Right cardiac atrium (tissue), 5 donors: Measurements from ENCODE around the gene LY6G5B. TPM values are rescaled to one million over a fixed set of nuclear protein-coding genes. Genes with fewer than 3 reads are reported as not detected.

Experiments used
- ATAC-seq, 2 donors: fragments of 200-7000 bp; cut with Tn5 transposase; one replicate each; pipeline versions ENCODE4 v1.8.0 to v1.9.1; 2020; ENCODE audit warnings: moderate library complexity in 2 of 2, mild to moderate bottlenecking in 1 of 2
- DNase-seq, 3 donors: peaks; one replicate each; pipeline ENCODE4 v3.0.0-alpha.2; 2020
- H3K27ac ChIP-seq: one replicate; pipeline ENCODE4 v1.5.1; 2013; ENCODE audit warnings: mild to moderate bottlenecking, low read length, control low read depth, moderate library complexity
- H3K27me3 ChIP-seq: one replicate; pipeline ENCODE4 v1.6.1; 2013; ENCODE audit not compliant: control insufficient read depth, insufficient read depth
- H3K4me1 ChIP-seq: one replicate; pipeline ENCODE4 v1.6.1; 2013; ENCODE audit warnings: low read length; ENCODE audit not compliant: control insufficient read depth, insufficient read depth
- H3K4me3 ChIP-seq: one replicate; pipeline ENCODE4 v1.5.1; 2013; ENCODE audit warnings: low read length, control low read depth
- H3K9me3 ChIP-seq: one replicate; pipeline ENCODE4 v1.6.1; 2013; ENCODE audit warnings: low read length; ENCODE audit not compliant: control insufficient read depth
- WGBS: extraction: QIAGEN DNeasy Blood & Tissue Kit; methylation state at CpG from one replicate; pipeline ENCODE4 v1.1.7; 2013; 5-methylcytosine and 5-hydroxymethylcytosine counted together
- intact Hi-C, 4 donors: fragments of 100-400 bp; cut with DNase I; formaldehyde crosslinking; loops; one replicate each; pipeline versions ENCODE4 v1.11.0 to v1.14.0; 2022 to 2023
- polyA plus RNA-seq: library from polyadenylated mRNA; stranded (reverse); fragments of 200-250 nt; gene quantifications from one replicate; pipeline ENCODE4 v1.2.3, GENCODE V29; 2013
- total RNA-seq, 4 donors: library from RNA; stranded (reverse); fragmentation: NEBNext Ultra II Directional; extraction: Animal tissue kit (Norgen Biotek cat#: 25700); gene quantifications; one replicate each; pipeline ENCODE4 v1.2.1, GENCODE V29; 2021
- donor health status: healthy with polysubstance abuse.
- donor health status: DM: no; HTN: yes; CAD: no.
- donor health status: DM: no; HTN: no; CAD: no.
- donor health status: DM: no; HTN: yes; CAD: no; lungs with severe emphysema.
- donor health status: DM: yes; HTN: yes; CAD: no.

Gene LY6G5B
- total and polyA plus RNA-seq, 5 donors: 4.0 to 8.7 (median 5.7) TPM

DNA sequence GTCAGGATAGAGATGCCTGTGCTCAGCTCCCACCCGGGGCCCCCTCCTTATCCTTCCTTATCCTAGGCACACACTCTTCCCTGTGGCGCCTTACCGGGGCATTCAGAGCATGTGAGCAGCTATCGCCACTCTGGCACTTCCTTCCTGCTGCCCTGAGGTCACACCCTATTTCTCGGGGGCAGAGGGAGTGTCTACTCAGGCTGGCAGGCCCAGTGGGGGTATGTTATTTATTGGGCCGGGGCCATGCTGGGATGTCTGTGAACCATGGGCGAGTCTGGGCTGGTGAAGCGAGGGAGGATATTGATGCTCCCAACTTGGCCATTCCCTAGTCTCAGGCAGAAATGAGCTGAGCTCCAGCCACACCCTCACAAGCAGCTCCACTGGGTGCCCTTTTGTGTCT lies 41.5 kb downstream of the LY6G5B start:
- Histone ChIP-seq H3K27ac (no peak overlapping the region), H3K9me3 (no peaks in the 10 kb centered on the region), H3K4me3 (no peak overlapping the region), H3K4me1 (no peaks in the 10 kb centered on the region), H3K27me3 (no peaks in the 10 kb centered on the region)
- peak; percentile 27 to 29 for ATAC-seq
- 46% methylated on average over 8 of the region's 8 CpGs for WGBS
- no peak for DNase-seq
- intact Hi-C loops: no loop called here

DNA sequence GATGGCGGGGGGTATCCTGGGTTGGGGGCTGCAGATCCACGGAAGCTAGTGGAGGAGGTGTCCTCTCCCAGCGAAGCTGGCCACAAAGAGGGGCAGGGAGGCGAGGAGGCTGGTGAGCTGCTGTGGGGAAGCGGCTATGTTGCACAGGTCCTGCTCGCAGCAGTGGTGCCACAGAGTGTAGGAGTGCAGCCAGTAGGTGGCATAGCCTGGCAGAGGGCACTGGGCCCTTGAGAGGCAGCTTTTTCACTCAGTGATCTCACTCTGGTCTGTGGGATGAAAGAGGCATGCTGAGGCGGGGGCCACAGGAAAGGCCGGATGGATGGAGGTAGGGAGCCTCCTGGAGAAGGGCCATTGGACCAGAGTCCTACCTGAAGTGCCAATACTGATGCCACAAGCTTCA lies 42.5 kb downstream of the LY6G5B start:
- H3K4me3 ChIP-seq: no peak overlapping the region
- no peak overlapping the region for H3K27ac ChIP-seq
- intact Hi-C loops: no loop called here
- ATAC-seq (peak; percentile 26 to 54), DNase-seq (no peak)
- WGBS: 74% methylated on average over 8 of the region's 8 CpGs
- no peaks in the 10 kb centered on the region for H3K4me1 ChIP-seq
- no peaks in the 10 kb centered on the region for H3K27me3 ChIP-seq
- no peaks in the 10 kb centered on the region for H3K9me3 ChIP-seq

DNA sequence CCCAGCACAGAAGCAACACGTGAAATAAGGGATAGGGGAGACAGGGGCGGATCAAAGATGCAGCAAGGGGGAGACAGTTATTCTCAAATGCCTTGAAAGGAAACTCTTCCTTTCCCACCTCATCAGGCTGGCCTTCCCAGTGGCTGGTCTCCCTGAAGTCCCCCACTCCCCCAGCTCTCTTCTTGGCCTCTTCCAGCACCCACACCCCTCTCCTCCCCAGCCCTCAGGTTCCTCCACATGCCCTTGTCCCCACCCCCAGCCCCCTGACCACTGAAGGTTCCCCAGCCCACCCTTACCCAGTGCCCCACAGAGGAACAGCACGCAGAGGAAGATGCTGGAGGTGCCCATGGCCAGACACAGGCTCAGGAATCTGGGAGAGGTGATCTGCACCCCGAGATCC lies 43.7 kb downstream of the LY6G5B start:
- ATAC-seq (no peak), DNase-seq (no peak)
- Histone ChIP-seq H3K27me3 (no peaks in the 10 kb centered on the region), H3K4me3 (no peak overlapping the region), H3K27ac (no peak overlapping the region), H3K9me3 (no peaks in the 10 kb centered on the region), H3K4me1 (no peaks in the 10 kb centered on the region)
- intact Hi-C loops: no loop called here
- 63% methylated on average over 4 of the region's 4 CpGs for WGBS

DNA sequence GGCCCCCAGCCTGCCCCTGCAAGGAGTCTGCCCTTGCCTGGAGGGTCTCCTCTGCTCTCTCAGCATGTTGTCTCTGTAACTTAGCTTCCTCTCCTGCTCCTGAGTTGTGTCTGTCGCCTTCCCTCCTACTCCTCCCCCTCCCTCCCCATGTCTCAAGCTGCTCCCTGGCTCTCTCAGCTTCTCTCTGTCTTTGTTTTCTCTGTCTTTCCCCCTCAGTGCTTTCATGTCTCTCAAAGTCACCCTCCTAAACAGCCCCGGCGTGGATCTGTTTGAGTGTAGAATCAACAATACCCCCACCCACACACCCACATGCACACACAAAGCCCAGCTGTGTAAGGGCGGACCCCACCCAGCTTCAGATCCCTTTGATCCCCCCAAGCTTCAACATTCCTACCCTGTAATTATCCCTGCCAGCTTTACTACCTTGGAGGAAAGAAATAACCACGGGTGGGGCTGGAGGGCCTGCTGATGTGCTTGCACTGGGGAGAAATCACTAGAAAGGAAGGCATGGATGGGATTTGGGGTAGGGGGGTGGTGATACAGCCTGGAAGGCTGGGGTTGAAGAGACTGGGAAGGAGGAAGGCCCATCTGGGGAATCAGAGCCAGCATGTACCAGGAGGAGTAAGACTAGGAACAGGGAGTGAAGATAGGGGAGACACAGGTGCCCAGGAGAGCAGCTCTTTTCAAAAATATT lies 44.4 kb downstream of the LY6G5B start:
- no peak for ATAC-seq
- 47% methylated on average over 5 of the region's 5 CpGs for WGBS
- Histone ChIP-seq H3K9me3 (no peaks in the 10 kb centered on the region), H3K27me3 (no peaks in the 10 kb centered on the region), H3K4me3 (no peak overlapping the region), H3K27ac (no peak overlapping the region), H3K4me1 (no peaks in the 10 kb centered on the region)
- intact Hi-C loops: no loop called here
- no peak for DNase-seq

DNA sequence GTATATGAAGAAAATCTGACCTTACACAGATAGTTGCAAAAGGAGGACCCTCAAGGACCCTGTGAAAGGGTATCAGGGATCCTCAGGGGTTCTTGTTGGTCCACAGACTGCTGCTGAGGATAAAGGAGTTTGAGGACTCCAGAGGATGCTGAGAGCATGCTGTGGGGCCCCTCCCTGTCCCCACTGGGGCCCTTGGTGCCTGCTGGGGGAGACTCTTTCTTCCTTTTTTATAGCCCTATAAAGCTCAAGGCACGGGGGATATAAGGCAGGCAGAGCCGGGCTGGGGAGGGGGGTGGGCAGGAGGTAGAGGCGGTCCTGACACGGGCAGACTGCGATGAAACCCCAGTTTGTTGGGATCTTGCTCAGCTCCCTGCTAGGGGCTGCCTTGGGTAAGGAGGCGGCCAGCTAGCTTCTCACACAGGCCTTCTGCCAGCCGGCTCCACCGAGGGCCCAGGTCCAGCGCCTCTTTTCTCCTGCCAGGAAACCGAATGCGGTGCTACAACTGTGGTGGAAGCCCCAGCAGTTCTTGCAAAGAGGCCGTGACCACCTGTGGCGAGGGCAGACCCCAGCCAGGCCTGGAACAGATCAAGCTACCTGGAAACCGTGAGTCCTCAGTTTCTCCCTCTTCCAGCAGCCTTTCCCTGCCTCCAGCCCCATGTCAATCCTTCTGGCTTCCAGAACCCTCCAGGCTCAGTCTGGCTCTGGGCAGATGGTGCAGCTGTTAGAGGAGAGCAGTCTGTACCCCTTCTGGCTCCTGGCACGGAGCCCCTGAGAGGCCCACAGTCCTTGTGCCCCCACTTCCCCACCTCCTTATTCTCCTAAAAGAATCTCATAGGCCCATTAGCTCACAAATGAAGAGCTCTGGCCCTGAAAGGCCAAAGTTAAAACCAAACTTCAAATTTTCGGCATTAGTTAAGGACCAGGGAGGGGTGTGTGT lies 45.5 kb downstream of the LY6G5B start, which contains the start of gene LY6G6D:
LY6G6D (plus strand) TSS at position 327 of the 937 bp plus-strand sequence; CDS start at position 335, 8 bp downstream.
- intact Hi-C loops: no loop called here
- Histone ChIP-seq H3K27me3 (no peaks in the 10 kb centered on the region), H3K27ac (no peak within 1 kb of the TSS), H3K9me3 (no peaks in the 10 kb centered on the region), H3K4me1 (no peaks in the 10 kb centered on the region), H3K4me3 (no peak within 1 kb of the TSS)
- no peak for ATAC-seq
- DNase-seq: no peak
- 72% methylated on average over 16 of the region's 16 CpGs for WGBS

DNA sequence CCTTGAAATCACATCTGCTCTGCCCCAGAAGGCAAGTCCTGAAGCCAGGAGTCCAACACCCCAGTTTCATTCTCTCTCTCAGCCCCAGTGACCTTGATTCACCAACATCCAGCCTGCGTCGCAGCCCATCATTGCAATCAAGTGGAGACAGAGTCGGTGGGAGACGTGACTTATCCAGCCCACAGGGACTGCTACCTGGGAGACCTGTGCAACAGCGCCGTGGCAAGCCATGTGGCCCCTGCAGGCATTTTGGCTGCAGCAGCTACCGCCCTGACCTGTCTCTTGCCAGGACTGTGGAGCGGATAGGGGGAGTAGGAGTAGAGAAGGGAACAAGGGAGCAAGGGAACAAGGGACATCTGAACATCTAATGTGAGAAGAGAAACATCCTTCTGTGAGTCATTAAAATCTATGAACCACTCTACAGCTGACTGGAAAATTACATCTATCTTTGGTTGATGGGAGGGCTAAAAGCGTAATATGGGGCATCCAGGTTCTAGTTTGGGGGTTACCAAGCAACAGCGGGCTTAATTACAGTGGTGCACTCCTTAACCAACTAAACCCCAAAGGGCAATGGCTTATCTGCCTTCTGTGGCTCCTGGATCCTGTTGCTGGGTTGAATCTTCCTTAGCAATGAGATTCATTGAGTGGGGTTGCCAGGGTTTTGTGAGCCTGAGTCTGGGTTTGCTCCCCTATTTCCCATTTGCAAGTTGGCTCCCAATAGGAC lies 47.9 kb downstream of the LY6G5B start:
- H3K27ac ChIP-seq: no peak overlapping the region
- 66% methylated on average over 10 of the region's 10 CpGs for WGBS
- ATAC-seq (no peak), DNase-seq (no peak)
- no peaks in the 10 kb centered on the region for H3K27me3 ChIP-seq
- no peaks in the 10 kb centered on the region for H3K4me1 ChIP-seq
- intact Hi-C loops: no loop called here
- H3K9me3 ChIP-seq: no peaks in the 10 kb centered on the region
- no peak overlapping the region for H3K4me3 ChIP-seq

DNA sequence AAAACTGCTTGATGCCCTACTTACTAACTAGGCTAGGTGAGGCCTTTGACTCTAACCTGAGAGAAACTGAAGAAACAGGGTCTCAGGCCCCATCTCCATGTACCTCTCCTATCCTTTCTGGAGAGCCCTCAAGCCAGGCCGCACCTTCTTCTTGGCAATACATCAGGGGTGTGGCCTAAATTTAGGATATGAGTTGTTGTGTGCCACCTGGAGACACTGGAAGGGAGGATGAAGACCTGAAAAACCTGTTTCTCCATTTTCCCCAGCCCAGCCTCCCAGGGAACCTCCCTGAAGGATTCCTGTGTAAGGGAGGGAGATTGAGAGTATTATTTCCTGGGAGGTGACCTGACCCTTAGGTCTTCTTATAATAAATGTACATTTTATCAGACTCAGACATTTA lies 48.5 kb downstream of the LY6G5B start:
- no peaks in the 10 kb centered on the region for H3K27me3 ChIP-seq
- no peaks in the 10 kb centered on the region for H3K4me1 ChIP-seq

DNA sequence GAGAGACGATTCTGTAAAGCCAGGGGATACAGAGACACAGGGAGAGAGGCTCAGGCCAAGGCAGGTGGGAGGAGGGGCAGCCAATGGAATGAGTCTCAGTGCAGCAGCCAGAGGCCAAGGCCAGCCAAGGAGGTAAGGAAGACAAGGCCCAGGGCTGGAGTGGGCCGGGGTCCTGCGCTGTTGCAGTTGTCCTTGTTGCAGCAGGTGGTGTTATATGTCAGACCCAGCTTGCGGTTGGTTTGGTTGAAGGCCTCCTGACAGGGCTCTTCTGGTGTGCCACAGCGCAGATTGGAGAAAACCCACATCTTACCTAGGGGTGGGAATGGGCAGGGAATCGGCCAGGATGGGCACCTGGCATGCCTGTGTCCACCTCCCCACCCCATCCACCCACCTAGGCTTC lies 49.2 kb downstream of the LY6G5B start:
- H3K4me1 ChIP-seq: no peaks in the 10 kb centered on the region
- intact Hi-C loops: no loop called here
- no peak for DNase-seq

More for the DNA sequence above, 48.5 kb downstream of the LY6G5B start:
- no peak for DNase-seq
- Histone ChIP-seq H3K4me3 (no peak overlapping the region), H3K9me3 (no peaks in the 10 kb centered on the region), H3K27ac (no peak overlapping the region)
- WGBS: 86% methylated on average over 1 of the region's 1 CpG
- intact Hi-C loops: no loop called here
- ATAC-seq: no peak

DNA sequence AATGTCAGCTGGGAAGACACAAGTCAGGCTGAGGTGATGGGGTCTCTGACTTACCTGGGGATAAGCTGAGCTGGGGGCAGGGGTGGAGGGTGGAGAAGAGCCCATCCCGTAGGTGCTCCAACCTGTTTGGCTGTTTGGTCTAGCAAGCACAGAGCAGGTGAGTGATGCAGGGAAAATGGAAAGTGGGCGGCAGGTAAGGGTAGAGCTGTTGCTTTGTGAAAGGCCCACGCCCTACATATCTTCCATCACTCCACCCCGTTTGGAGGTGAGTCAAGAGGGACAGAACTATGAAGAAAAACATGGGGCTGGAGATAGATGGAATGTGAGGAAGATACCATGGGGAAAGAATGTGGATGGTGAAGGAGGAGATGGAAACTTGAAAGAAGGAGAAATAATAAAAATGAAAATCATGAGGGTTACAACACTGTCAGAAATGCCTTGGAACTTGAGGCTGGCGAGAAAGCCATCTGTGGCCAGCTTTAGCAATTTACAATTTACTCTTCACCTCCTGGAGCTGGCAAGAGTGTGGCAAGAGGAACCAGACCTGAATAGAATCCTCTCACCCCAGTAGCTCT lies 50.5 kb downstream of the LY6G5B start:
- intact Hi-C loops: loop anchor here in 1 of 4 donors (10.0 kb wide), 1 partner anchor 115 kb away; no protein-coding TSS in a partner anchor
- no peak for ATAC-seq
- no peaks in the 10 kb centered on the region for H3K4me1 ChIP-seq
- H3K4me3 ChIP-seq: no peak overlapping the region
- no peak overlapping the region for H3K27ac ChIP-seq
- no peaks in the 10 kb centered on the region for H3K9me3 ChIP-seq
- WGBS: 83% methylated on average over 5 of the region's 5 CpGs
- H3K27me3 ChIP-seq: no peaks in the 10 kb centered on the region
- DNase-seq: no peak

More for the DNA sequence above, 49.2 kb downstream of the LY6G5B start:
- Histone ChIP-seq H3K9me3 (no peaks in the 10 kb centered on the region), H3K27ac (no peak overlapping the region), H3K27me3 (no peaks in the 10 kb centered on the region), H3K4me3 (no peak overlapping the region)
- no peak for ATAC-seq
- 85% methylated on average over 6 of the region's 6 CpGs for WGBS

DNA sequence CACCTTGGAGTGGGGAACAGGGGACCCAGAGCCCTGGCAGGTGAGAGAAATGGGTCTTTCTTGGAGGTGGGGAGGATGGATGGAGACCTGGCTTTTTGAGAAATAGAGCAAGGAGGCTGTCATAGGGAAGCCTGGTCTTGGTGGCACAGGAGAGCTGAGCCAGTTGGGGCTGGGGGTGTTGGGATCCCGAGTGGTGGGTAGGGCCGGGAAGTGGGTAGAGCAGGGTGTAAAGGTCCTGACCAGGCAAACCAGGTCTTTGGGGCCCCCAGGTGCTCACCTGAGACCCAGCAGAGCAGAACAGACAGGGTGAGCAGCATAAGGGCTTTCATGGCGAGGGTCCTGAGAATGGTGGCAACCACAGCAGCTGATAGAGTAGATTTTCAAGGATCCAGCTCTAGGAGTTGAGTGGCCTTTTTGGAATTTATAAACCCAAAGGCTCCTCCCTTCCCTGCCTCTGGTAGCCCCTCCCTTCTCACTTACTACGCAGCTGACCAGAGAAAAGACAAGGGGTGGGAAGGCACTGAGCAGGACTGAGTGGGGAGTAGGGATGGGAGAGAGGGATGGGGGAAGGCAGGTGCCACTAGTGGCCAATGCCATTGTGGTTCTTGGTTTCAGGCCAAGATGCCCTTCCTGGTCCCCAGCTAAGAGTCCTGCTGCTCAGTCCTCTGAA lies 51.7 kb downstream of the LY6G5B start, which contains the start of gene LY6G6C:
LY6G6C (minus strand) TSS at position 396 of the 670 bp plus-strand sequence; CDS start at position 329, 67 bp downstream.
- ATAC-seq: no peak
- H3K9me3 ChIP-seq: no peaks in the 10 kb centered on the region
- WGBS: 90% methylated on average over 4 of the region's 4 CpGs
- DNase-seq: no peak
- H3K27ac ChIP-seq: no peak within 1 kb of the TSS
- intact Hi-C loops: loop anchor here in 1 of 4 donors (10.0 kb wide), 1 partner anchor 113 kb away; no protein-coding TSS in a partner anchor
- H3K4me1 ChIP-seq: no peaks in the 10 kb centered on the region
- no peak within 1 kb of the TSS for H3K4me3 ChIP-seq
- H3K27me3 ChIP-seq: no peaks in the 10 kb centered on the region
